HG03139 (cell line): Measurements from ENCODE around the gene SYNE1.

Source experiments
- ATAC-seq: cut with Tn5 transposase; IDR thresholded peaks from one replicate; pipeline ENCODE4 v1.9.1; 2021; ENCODE audit not compliant: unreplicated experiment

The SYNE1 gene

GRCh38 chr6:152323376-152323775, 313.8 kb downstream of the SYNE1 start:
- no peak for ATAC-seq

GRCh38 chr6:152318278-152318677, 318.9 kb downstream of the SYNE1 start:
- no peak for ATAC-seq

DNA sequence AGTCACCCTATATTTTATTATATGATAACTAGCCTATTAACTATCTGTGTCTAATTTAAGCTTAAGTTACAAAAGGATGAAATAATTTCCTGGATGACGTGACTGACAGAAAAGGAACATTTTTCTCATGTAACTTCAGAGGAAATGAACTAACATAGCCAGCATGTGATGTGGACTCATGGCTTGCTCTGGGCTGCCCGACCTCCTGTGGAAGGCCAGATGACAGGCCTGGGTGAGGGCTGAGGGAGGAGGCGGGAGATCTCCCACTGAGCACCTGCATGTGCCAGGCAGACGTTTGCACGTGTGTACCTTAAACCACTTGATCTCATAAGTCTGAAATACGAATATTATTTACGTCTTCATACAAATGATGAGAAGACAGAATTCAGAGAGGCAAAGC, 321.1 kb downstream of the SYNE1 start:
- no peak for ATAC-seq

DNA sequence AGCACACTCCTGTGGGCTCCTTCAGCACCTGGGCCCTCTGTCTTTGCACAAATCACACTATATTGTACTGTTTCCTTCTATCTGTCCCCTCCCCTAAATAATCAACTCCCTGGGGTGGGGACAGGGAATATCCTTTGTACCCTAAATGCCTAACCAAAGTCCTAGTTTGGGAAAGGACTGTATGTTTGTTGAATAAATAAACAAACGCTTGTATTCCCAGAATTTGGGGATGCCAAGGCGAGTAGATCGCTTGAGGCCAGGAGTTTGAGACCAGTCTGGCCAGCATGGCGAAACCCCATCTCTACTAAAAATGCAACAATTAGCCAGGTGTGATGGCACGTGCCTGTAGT, 322.7 kb downstream of the SYNE1 start:
- ATAC-seq, result no peak

- ATAC-seq, result no peak
These were observed 323.4 kb downstream of the SYNE1 start for GRCh38 chr6:152313542-152314482.

DNA sequence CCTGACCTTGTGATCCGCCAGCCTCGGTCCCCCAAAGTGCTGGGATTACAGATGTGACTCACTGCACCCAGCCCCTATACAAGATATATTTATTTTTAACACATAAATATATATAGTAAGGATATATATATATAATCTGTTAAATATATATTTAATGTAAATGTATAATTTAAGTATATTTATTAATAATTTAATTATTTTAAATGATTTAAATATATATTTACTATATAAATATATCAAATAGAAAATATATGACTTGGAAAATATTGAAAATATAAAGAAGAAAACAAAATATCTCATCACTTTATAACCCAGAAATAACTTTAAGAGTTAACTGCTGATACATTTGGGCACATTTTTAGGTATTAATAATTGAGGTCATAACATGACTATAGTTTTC, 324.7 kb downstream of the SYNE1 start:
- ATAC-seq, result no peak

DNA sequence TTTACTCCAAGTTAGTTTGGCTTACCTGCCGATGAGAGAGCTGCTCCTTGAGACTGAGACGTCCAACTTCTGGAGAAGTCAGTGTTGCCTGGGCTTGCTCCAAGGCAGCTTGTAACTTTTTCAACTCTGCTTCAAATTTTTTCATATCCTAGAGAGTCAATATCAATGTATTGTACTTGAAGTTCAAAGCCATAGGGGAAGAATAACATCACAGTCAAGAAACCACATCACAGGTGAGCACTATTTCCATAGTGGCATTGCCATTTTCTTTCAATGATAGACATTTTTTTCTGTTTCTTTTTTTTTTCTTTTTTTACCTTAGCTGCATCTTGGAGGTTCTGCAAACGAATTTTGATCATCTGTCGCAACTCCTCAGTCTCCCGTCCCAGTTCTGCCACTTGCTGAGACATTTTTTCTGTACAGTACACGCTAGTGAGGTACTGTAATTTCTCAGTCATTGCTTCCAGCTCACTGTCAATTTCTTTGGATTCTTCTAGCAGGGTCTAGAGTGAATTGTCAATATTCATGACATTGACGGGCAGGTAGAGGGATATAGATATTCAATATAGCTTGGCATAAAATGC, 326.7 kb downstream of the SYNE1 start:
- ATAC-seq, result no peak

- peak; percentile 54 for ATAC-seq
These were observed 327.5 kb downstream of the SYNE1 start for GRCh38 chr6:152309648-152310047.

- no peak for ATAC-seq
These were observed 328.2 kb downstream of the SYNE1 start for GRCh38 chr6:152309006-152309405.

- ATAC-seq, result no peak
These were observed 328.9 kb downstream of the SYNE1 start for GRCh38 chr6:152308306-152308705.

- no peak for ATAC-seq
These were observed 331.5 kb downstream of the SYNE1 start for GRCh38 chr6:152305672-152306071.

- ATAC-seq, result peak; percentile 90
These were observed 335.2 kb downstream of the SYNE1 start for GRCh38 chr6:152301765-152302568.

DNA sequence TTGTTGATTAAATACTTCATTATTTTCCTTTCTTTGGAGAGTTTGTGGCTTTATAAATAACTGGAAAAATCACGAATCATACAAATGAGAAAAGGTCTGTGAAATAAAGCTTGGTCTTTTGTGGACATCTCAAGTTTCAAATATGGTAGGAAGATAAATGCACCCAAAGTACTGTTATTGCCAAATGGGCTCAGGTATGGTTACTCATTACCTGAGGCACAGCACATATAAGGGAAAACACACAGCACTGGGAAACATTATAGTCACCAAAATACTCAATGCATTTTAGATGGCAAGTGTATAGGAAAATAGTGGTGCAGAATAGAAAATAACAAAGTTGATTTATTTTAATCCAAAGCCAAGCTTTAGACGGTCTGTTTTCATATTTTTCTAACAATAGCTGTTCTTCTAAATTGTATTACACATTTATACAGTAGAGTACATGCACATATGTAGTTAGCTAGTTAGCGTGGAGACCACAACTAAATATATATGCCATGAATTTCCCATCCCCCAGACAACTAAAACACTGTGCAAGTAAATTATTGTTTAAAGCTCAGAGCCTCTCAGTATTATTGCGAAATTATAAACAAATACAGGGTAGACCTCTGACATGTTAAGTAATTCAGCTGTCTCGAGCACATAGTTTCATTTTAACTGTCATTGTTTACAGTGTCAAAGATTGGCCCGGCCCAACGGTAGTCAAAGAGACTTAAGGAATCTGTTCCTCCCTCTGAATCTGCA, 336.0 kb downstream of the SYNE1 start:
- peak; percentile 24 for ATAC-seq

DNA sequence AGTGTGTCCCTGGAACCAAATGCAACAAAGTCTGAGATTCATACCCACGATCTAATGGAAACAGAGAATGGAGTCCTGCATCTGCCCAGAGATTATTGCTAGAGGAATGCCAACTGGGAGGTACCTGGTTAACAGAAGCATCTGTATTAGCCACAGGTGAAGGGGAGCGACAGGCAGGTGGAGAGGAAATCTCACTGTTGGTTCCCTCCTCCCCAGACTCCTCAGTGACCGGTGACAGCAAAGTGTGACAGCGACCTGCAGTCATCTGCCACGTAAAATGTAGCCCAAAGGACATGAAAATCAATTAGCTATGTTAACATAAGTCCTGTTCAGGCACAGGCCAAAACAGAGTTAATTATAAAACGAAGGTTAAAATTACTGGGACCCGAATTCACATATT, 336.6 kb downstream of the SYNE1 start:
- ATAC-seq, result no peak

GRCh38 chr6:152298848-152299735, 338.1 kb downstream of the SYNE1 start:
- ATAC-seq, result no peak

DNA sequence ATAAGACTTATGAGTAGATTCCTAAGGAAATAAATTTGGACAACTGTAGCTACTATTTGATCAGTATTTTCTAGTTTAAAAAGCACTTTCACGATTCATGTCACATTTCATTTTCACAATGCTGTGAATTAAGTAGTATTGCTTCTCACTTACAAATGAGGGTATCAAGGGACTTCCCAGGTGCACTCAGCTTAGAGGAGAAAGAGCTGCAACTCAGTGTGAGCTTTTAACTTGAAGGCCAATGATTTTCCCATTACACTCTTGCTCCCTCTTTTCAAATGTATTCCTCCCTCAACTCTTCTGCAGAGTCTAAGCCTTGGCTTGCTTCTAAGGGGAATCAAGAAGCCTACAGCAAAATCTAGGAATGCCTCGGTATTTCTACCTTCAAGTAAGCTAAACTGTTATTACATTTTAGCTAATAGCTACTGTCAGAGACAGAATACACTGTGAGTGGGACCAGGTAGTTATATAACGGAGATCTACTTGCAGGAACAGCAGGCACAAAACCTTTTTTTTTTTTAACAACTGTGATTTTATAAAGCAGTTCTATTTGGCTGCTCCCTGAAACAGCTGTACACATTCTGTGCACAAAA, 339.0 kb downstream of the SYNE1 start:
- ATAC-seq, result no peak

GRCh38 chr6:152296648-152297376, 340.4 kb downstream of the SYNE1 start:
- ATAC-seq, result no peak

- no peak for ATAC-seq
These were observed 341.2 kb downstream of the SYNE1 start for GRCh38 chr6:152295920-152296319.

DNA sequence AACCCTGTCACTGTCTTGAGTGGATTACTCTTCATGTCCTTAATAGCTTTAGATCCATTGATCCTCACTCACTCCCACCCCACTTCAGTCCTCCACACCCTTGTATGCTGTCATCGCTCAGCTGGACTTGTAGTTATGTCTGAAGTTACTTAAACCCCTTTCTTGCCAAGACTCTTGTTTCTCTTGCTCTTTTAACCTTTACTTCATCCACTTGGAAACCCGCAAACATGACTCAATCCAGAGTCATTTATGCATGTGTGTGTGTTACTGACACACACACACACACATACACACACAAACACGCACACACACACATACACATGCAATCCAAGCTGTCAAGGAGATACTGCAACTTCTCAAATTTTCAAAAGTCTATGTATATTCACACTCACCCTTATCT, 341.8 kb downstream of the SYNE1 start:
- no peak for ATAC-seq
